GM20431 (cell line): ENCODE results near the gene EPB41L2.
"Not testable (repeated sequence)": the region's sequence is repeated elsewhere in the genome, so short reads cannot be mapped to it uniquely, and the experiment has no call there.

Experiments used
- in situ Hi-C: fragments of 300-500 bp; cut with MseI, MboI; formaldehyde crosslinking; loops from one replicate; pipeline ENCODE4 v1.15.0; 2020; ENCODE audit warnings: low sequenced_read_pairs; ENCODE audit not compliant: unreplicated experiment

Gene EPB41L2

GRCh38 chr6:130928158-130928912 lies 134.7 kb downstream of the EPB41L2 start:
- in situ Hi-C loops = no loop called here

DNA sequence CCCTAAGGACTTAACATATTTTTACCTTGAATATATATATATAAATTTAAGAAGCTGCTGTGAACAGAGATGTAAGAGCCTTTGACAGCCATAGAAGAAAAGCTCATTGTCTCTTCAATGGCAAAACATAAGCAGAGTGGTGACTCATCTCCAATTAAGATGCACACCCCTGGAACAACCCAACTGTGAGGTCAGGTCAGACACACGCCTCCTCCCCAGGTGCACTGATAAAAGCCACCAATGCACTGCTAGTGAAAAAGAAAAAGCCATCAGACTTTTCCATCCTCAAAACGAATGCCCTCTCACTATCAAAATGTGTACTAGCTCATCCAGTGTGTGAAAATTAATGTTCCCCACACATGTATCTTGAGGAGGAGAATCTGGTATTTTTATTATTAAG lies 135.7 kb downstream of the EPB41L2 start:
- in situ Hi-C loops = no loop called here

- in situ Hi-C loops = no loop called here
These were observed 139.7 kb downstream of the EPB41L2 start for GRCh38 chr6:130923350-130923749.

DNA sequence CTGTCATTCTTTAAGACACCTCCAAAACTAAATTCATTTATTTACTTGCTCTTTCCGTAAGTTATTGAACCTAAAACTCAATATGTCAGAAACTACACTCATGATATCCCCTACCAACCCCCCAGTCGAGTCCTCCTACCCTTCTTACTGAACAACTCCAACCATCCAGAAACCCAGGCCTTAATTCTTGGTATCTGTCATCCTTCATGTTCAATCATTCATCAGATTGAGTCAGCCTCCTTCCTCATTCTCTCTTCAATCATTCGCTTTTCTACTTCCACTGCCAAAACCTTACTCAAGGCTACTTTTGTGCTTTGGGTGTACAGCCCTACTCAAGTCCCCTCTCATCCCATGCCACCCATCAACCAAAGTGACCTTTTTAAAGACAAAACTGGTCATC lies 140.1 kb downstream of the EPB41L2 start:
- in situ Hi-C loops = no loop called here

DNA sequence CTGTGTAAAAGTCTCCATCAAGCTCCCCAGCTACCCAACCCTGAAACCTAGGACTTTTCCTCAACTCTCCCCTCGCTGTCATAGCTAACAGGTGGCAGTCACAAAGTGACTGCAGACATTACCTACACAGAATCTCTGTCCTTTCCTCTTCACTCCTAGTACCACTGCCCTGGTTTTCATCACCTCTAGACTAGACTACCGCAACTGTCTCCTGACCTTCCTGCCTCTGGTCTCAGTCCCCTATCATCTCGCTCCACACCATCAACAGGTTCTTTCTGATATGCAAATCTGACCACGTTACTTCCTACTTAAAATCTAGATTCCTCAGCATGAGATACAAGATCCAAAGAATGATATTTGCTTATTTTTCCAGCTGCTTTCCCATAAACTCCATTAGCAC lies 142.1 kb downstream of the EPB41L2 start:
- in situ Hi-C loops = no loop called here

- in situ Hi-C loops = no loop called here
These were observed 144.9 kb downstream of the EPB41L2 start for GRCh38 chr6:130918171-130918570.

DNA sequence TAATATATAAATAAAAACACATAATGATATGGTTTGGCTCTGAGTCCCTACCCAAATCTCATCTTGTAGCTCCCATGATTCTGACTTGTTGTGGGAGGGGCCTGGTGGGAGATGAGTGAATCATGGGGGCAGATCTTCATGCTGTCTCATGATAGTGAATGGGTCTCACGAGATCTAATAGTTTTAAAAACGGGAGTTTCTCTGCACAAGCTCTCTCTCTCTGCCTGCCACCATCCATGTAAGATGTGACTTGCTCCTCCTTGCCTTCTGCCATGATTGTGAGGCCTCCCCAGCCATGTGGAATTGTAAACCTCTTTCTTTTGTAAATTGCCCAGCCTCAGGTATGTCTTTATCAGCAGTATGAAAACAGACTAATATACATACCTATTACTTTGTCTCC lies 147.4 kb downstream of the EPB41L2 start:
- in situ Hi-C loops = not testable (repeated sequence)

- in situ Hi-C loops = no loop called here
These were observed 149.9 kb downstream of the EPB41L2 start for GRCh38 chr6:130913120-130913519.

GRCh38 chr6:130912434-130912833 lies 150.6 kb downstream of the EPB41L2 start:
- in situ Hi-C loops = no loop called here

DNA sequence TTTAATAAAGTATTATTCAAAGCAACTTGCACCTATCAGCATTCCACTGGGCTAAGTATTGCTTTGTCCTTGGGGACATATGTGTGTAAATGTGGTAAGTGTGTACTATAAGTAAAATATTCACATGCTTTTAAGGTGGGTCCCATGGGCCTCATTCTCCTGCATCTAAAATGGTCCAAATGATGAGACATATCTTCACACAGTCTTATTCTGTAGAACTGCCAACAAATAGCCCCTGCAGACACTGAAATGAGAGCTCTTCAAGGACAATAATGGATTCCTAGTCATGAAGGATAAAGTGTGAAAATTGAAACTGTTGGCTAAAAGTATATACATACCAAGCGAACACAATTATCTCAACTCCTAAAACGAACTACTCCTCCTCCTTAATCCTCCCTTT lies 154.1 kb downstream of the EPB41L2 start:
- in situ Hi-C loops = no loop called here

- in situ Hi-C loops = no loop called here
These were observed 154.9 kb downstream of the EPB41L2 start for GRCh38 chr6:130908188-130908587.

- in situ Hi-C loops = no loop called here
These were observed 155.4 kb downstream of the EPB41L2 start for GRCh38 chr6:130907687-130908086.

DNA sequence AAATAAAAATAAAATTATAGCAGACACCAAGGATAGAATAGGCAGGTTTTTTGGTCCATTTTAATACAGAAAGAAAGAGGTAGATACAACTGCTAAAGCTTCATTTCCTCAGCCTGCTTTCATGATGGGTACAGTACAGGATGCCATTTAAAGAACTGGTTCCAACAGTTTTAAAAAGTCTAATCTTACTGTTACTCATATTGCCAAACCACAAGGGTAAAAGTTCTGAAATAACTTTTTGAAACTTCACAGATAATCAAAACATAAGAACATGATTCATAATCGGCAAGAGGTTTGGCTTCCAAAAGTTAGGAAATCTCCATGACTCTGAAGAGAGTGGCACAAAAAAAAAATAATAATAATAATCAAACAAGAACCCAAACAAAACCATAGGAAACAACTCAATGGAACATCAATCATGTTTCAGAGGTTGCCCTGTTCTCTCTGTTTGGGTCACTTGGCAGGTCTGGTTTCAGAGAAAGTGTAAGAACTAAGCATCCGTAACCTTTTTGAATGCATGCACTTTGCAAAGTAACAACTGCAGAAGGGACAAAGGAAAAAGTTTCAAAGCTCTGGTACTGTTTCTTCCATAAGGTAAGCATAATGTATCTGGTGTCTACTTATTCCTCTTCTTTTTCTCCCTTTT lies 156.2 kb downstream of the EPB41L2 start:
- in situ Hi-C loops = no loop called here

DNA sequence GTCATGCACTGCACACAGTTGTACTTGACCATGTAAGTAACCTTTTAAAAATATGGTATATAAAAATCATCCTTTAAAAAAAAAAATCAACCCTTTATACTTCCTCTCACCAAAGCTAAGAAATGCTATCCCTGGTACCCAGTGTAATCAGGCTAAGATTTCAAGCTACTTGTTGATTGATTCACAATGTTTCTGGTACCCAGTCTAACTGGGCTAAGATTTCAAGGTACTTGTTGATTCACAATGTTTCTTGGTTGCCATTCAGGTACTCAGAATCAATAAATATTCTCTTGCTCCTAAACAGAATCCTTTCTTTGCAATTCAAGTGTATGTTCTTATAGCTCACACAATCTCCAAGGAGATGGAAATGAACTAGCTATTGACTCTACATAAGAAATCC lies 159.4 kb downstream of the EPB41L2 start:
- in situ Hi-C loops = no loop called here

GRCh38 chr6:130903007-130903406 lies 160.0 kb downstream of the EPB41L2 start:
- in situ Hi-C loops = no loop called here

GRCh38 chr6:130900913-130901312 lies 162.1 kb downstream of the EPB41L2 start:
- in situ Hi-C loops = no loop called here

- in situ Hi-C loops = no loop called here
These were observed 166.8 kb downstream of the EPB41L2 start for GRCh38 chr6:130896249-130896648.

- in situ Hi-C loops = no loop called here
These were observed 167.5 kb downstream of the EPB41L2 start for GRCh38 chr6:130895516-130895915.

DNA sequence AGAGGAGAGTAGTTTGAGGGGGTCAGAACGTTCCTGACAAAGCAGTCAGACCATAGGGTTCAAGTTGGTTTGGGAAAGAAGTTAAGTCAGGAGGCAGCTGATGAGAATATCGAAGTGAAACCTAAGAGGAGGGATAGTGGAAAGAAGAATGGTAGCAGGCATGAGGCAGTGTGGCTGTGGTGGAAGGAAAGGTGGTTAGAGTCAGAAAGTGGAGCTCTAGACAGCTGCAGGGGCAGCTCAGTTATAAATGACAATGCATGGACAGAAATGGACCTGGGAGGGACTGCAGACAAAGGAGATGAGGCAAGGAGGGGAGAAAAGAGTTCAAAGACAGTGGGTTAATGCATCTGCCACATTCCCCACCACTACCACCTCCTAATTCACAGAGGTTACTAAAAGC lies 169.3 kb downstream of the EPB41L2 start:
- in situ Hi-C loops = no loop called here

DNA sequence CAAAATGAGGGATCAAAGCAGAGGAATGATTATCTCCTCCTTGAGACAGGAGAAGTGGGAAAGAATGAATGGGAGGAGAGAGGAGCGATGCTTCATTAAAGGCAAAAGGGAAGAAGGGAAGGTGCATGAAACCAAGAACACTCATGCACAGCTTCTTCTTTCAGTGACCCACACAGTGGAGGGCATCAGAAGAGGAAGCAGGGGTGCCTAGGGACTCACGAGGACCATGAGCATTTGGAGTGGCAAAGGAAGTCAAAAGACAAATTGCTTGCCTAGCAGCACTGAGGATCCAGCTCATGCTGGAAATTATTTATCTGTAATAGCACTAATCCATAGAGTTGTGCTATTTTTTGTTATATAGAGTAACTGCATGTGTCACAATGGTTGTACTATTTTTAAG lies 169.8 kb downstream of the EPB41L2 start:
- in situ Hi-C loops = no loop called here

- in situ Hi-C loops = no loop called here
These were observed 172.5 kb downstream of the EPB41L2 start for GRCh38 chr6:130890521-130890971.

- in situ Hi-C loops = loop anchor here (10.0 kb wide), 1 partner anchor 235 kb away; no protein-coding TSS in a partner anchor
These were observed 173.6 kb downstream of the EPB41L2 start for GRCh38 chr6:130889423-130889822.
